NCI-H2227 treated with DMSO at 0.1 percent for 48 hours (cell line): ENCODE results near the gene RBFOX1.

ENCODE experiments used
- DNase-seq: peaks from one replicate; lab custom pipeline; 2025; lab: John Stamatoyannopoulos, UW

Gene RBFOX1

DNA sequence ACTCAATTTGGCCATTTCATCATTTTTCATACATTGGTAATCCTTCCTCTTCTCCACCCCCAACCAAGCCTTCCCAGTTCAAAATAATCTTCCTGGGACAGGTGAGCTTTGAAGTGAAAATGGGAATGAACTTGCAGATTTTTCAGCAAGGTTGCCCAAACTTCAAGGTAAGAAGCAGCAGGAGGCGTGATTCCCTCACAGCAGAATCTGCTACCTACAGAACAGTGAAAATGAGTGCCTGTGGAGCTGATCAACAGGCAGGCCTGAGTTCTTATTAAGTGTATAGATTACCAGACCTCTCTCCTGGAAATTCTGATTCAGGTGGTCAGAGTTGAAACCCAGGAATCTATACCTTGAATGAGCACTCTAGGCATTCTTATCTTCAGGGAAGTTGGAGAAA, 356.6 kb downstream of the RBFOX1 start:
- no peak for DNase-seq

DNA sequence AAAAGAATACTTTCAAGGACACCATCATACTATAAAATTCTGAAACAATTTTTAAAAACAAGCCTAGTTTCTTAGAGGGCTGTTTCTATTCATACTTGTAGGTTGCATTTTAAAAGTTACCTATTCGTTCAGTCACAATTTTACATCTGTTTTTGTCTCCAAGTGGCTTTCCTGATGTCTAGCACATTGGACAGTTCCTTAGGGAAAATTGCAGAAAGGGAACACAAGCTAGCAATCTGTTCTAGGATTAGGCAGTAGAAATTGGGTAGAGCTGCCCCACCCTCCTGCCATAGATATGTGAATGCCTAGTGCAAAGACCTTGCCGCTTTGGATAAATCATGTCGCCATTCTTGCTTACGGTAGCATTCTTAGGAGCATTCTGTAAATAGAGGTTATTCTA, 358.9 kb downstream of the RBFOX1 start:
- DNase-seq, result no peak

DNA sequence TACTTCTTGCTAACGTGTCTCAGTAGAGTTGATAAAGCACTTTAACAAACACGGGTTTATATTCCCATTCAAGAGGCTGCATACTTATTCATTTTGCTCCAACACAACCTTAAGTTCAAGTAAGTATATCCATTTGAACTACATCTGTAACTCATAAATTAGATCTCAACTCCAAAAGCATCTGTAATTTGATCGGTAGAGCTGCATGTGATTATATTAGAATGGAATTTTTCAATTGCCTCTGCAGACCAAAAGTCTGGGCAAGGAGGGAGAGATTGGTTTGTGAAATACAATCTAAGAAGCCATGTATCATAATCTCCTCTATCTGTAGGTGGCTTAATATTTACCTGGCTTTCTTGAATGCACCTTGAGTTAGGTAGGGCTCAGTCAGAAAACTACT, 371.0 kb downstream of the RBFOX1 start:
- DNase-seq, result no peak

DNA sequence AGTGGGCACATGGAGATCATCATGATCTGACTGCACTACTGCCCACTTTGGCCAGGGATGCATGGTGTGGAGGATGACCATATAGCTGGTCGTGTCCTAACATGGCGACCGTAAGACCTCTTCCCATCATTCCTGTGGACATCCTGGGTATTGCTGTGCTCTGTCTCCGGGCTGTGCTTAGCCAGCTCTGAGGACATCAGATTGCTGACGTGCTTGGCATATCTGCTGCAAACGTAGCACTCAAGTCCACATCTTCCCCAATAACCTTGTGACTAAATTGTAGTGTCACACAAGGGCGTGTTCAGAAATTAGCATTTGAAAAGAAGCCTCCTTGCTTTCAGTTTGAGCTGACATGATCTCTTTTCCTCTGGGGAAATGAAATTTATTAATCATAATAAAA, 373.2 kb downstream of the RBFOX1 start:
- no peak for DNase-seq

DNA sequence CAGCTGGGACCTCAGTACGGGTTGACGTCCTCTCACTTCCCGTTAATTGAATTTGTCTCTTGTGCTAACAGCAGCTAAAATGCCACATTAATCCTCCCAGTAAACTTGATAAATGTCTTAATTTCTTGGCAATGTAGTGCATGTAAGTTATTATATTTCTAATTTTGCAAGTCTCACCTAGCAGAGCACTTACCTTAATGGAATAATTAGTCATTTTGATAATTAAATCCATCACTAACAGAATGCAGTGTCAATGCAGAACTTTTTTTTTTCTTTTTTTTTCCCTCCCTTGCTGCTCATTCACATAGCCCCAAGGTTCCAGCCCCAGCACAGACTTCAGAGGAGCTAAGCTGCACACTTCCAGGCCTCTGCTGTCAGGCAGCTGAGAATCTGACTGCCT, 376.5 kb downstream of the RBFOX1 start:
- no peak for DNase-seq

DNA sequence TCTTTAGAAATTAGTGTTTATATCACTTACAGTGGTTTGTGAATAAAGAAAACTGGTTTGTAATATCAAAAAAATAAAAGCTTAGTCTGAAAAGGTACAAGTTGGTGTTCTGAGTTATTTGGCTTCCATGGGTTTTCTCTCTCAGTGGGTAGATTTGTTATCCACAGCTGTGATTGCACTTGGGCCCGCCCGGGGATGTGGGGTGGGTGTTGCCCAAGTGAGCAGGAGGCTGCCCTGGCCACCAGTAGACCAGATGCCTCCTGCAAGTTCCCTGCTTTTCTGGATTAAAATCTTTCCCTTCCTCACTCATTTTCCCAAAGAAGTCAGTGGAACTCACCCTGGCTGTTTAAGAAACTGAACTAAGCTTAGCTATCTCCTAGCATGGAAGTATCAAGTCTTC, 380.6 kb downstream of the RBFOX1 start:
- no peak for DNase-seq

DNA sequence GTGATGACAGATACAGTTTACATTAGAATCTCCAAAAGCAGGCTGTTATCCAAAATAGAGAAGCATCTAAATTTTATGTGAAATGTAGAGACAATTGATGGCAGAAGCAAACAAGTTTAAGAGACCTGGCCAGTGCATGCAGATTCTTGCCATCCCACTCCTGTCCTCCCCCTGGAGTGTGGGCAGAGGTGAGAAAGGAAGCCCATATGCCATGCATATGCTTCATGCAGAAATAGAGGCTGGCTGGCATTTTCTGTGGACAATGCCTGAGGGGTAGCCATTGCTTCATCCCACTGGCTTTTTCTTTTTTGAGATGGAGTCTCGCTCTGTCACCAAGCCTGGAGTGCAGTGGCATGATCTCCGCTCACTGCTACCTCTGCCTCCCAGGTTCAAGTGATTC, 382.1 kb downstream of the RBFOX1 start:
- no peak for DNase-seq

DNA sequence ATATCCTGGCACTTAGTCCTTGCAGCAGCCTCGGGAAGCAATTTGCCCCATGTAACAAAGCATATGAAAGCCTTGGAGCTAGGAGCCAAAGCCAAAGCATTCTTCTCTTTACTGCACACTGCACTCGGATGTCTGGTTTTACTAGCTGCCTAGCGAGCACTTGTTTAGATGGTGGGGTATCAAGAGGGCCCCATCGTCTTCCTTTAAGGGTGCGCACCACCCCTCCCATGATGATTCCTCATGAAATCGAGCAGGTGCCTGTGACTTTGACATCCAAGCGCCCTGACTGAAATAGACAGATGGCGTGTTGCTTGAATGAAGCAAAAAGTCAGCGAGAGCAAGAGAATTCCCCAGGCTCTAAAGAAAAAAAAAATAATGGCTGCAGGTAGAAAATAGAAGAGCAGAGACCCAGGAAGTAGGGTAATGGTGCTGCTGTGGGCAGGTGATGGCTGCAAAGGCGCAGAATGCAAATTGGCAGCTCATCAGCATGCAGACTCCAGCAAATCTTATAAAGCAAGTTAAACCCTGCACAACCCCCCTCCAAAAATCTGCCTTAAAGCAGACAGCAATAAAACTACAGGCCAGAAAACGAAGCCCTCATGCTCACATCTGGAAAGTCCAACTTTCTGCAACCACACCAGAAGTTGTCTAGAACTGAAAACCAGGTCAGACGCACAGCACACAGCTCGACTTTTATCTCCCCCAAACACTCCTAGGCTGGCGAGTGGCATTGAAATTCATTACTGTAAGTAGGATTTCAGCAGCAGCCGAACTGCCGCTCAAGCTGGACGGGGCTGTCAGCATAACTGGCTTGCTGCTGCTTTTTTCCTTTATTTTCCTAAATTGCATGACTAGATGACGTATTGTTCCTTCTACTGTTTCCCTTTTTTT, 384.3 kb downstream of the RBFOX1 start:
- no peak for DNase-seq

DNA sequence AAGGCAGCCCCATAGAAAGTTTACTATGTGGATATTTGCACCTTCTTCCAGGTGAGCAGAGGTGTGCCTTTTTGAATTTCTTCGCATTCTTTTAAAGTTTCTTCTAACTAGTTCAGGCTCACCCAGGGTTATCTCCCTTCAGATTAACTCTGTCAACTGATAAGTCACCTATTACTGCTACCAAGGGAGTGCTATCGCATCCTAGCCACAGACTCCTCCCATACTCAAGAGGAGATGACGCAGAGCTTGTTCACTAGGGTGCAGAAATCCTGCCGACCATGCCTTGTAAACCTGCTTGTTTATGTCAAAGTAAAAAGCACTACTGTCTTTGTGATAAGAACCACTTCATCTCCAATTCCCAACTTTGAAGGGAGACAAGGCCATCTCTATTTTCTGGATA, 390.1 kb downstream of the RBFOX1 start:
- no peak for DNase-seq

DNA sequence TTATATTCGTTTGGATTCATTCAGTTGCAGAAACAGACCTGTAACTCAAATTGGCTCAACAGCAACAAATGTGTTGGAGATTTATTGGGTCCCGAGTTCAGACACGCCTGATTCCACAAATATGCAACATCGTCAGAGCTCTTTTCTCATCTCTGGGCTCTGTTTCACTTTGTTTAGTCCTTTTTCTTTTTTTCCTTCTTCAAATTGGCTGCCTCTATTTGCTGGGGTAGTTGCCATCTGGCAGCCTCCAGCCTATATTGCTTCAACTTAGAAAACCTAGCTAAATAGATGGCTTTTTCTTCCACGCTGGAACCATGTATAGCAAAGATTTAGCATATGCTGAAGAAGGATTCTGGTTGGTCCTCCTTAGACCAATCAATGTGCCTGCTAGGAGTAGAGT, 398.5 kb downstream of the RBFOX1 start:
- no peak for DNase-seq

DNA sequence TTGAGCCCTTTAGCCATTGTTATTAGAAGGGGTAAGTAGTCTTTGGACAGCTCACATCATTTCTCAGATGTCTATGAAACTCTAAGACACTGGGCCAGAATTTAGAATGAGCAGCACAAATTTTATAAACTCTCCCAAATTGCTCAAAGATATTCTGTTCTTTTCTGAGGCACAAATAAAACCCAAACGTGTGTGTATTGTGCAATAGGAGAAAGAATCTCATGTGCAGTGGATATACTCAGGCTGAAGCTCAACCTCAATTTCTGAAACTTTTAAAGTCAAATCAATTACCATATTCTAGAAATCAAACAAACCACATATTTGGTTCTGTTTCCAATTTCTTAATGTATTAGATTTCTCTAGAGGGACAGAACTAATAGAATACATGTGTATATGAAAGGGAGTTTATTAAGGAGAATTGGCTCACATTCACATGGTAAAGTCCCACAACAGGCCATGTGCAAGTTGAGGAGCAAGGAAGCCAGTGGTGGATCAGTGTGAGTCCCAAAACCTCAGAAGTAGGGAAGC, 403.6 kb downstream of the RBFOX1 start:
- DNase-seq, result no peak

DNA sequence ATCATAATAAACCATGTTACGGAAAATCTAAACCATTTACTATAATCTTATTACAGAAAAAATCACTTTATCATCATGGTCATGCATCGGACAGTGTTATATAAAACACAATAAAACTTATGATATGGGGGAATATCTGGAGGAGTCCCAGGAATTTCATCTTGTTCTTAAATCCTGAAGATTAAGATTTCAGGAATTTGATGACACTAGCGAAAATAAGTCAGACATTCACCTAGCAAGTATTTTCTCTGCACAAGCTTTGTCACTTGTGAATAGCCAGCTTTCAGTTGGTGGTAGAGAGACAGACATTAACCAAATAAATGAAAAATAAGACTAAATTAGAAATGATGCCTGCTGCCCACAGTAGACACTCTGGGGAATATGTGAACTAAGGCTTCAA, 410.0 kb downstream of the RBFOX1 start:
- DNase-seq, result no peak

DNA sequence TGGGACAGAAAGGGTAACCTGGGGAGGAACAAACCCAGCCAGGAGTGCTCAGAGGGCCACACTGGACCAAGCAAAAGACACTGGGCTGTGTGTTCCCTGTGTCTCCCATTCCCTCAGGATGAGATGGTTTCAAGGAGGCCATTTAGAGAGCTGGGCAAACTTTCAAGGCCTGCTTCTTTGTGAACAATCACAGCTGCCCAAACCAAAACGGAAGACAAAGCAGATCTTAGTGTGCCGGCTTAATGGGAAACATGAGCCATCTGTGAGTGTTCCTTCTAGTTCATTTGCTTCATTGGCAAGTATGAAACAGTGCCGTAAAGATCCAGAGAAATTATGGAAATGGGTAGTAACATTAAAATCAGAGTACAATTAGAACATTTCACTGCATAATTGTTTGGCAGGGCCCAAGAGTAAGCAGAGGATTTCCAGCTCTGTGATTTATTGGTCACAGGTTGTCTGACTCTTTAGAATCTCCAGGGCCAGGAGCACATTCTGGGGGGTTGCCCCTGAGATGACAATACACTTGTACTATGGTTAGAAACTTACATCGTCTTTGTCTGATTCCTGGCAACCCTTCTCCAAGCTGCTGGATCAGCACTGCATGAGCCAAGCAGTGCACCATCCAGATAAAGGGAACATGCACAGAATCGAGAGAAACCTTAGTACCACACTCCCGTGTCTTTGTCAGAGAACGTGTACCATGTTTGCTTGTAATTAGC, 412.1 kb downstream of the RBFOX1 start:
- DNase-seq, result no peak

DNA sequence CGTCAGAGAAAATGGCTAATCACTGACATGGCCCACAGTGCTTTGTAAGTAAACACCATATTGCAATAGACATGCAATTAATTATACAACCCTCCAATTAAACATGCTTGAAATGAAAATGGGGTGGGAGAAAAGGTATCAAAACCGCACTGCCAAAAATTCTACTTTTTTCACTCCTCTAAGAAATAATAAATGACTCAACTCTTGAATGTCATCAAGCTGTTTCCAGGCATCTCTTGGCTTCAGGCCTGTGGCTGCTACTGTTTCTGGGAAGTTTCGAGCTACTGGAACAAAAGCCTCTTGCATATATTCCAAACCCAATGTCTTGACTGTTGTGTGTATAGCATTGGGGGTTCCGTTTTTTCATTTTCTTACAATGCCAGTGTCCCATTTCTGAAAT, 412.6 kb downstream of the RBFOX1 start:
- no peak for DNase-seq

DNA sequence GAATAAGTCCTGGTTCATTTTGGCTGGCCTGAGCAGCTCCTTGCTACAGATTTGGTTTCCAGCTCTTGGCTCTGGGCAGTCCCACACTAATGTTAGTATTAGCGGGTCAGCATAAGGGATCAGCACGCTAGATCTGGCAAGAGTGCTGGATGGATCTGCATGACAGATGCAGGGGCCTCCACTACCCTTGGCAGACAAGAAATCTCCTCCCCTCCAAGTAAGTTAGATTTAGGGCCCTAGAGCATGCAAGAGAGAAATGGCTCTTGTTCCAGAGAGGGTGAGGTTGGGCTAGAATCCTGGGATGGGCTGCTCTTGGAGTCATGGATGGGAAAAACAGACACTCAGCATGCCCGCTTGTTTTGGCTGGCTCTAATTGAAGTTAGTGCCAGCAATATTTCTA, 414.3 kb downstream of the RBFOX1 start:
- DNase-seq, result no peak

DNA sequence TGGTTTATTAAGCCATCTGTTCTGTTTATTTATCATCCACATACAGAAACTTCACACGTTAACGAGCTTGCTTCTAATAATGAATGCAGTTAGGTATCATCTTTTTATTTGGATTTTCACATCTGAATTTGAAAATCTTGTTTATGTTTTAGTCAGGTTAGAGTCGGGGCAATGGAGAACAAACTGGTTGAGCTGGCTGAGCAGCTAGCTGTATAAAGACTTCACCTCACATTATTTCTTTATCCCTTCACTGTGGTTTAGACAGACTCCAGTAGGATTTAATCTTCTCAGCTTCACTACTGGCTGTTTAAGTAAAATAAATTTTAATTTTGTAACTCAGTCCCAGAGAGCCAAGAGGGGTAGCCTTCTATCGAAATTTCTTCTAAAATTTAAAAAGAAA, 415.9 kb downstream of the RBFOX1 start:
- no peak for DNase-seq

DNA sequence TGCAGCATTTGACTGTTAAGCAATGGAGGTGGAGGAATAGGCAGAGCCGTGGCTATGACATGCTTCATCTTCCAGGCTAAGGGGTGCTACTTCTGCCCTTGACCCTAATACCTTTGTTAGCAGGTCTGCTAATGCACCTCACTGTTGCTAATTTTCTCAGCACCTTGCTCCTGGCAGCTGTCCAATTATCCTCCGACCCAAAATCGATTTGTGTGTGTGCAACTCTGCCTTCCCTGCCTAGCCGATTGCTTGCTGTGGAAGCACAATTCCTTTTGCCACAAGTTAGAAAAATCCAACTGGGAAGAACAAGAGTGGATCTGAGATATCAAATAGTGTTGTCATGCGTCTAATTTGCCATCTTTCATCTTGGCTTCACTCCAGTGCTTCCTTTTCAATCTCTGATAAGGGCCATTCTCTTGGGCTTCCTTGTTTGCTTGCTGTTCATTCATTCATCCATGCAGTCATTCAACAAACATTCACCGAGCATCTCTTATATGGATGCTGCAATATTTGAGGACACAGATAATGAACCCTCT, 422.8 kb downstream of the RBFOX1 start:
- DNase-seq, result peak; percentile 11
